SIG-M5 treated with dmso at 0.1 percent for 504 hours (cell line): Measurements from ENCODE around the gene SUGCT.
"Not testable (repeated sequence)": the region's sequence is repeated elsewhere in the genome, so short reads cannot be mapped to it uniquely, and the experiment has no call there.

Source experiments
- DNase-seq: peaks from one replicate; lab custom pipeline; 2025; ENCODE audit not compliant: unreplicated experiment; lab: John Stamatoyannopoulos, UW

The SUGCT gene

DNA sequence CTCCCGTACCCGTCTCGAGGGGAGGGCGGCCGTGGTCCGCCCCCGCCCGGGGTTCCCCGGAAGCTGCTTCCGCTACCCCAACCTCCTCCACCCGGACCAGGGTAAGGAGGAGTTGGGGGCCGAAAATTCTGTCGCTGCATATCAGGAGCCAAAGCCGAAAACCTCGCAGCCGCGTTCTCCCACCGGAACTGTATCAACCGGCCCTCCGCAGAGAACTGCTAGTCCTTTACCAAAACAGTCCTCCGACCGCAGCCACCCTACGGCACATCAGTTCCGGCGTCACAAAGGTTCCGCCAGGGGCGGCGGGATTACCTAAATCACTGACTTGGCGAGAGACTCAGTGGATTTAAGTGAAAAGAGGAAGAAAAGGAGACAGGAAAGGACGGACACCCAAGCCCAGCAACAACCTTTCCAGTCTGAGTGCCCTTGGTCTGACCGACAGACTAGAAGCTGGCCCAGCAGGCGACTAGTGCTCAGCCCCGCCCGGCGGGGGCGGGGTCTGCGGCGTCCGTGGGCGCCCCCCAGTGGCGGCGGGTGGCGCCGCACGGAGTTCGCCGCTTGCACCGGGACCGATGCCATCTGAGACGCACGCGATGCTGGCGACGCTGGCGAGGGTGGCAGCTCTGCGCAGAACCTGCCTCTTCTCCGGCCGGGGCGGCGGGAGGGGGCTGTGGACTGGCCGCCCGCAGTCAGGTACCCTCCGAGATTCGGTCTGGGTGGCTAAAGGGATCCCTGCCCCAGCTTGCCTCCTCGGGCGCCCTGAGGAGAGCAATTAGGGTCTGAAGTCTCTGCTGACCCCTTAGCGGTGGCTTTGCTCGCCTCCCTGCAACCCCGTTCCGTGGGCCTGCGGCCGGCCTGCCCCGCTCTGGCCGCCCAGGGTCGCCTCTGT is at the start of gene SUGCT, which contains the start of gene MPLKIP:
SUGCT (plus strand) TSS at position 578 of the 889 bp plus-strand sequence.
MPLKIP (minus strand) TSS at position 195 of the 889 bp plus-strand sequence; CDS start at position 140, 55 bp downstream.
- peak; percentile 88 for DNase-seq

DNA sequence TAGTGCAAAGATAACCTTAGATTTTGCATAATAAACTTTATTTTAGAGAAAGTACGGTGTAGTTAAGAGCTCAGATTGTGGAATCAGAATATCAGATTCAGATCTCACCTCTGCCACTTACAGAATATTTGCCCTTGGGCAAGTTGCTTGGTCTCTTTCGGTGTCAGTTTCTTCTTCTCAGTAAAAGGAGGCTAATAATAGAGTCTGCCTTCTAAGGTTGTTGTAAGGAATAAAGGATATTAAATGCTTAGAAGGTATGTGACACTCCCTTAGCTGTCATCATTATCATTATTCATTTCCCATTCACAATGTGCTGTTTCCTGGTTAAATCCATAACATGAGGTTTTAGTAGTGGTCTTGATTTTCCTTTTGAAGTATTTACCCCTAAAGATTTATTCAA is 42.6 kb upstream of the SUGCT start:
- no peak for DNase-seq

DNA sequence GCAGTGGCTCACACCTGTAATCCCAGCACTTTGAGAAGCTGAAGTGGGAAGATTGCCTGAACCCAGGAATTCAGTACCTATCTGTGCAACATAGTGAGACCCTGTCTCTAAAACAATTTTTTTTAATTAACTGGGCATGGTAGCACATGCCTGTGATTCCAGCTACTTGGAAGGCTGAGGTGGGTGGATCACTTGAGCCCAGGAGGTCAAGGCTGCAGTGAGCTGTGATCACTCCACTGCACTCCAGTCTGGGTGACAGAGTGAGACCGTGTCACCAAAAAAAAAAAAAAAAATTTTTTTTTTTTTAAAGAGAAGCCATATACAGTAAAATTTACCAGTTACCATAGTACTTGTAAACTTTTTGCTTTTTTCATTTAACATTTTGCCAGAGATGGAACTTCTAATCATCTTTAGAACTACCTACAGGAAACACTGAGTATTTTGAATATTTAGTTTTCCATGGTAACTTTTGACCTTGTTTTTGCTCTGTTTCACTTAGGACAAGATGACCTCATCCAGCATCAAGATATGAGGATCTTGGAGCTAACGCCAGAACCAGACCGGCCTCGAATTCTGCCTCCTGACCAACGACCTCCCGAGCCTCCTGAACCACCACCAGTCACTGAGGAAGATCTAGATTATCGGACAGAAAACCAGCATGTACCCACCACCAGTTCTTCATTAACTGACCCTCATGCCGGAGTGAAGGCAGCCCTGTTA is 41.0 kb upstream of the SUGCT start:
- no peak for DNase-seq

DNA sequence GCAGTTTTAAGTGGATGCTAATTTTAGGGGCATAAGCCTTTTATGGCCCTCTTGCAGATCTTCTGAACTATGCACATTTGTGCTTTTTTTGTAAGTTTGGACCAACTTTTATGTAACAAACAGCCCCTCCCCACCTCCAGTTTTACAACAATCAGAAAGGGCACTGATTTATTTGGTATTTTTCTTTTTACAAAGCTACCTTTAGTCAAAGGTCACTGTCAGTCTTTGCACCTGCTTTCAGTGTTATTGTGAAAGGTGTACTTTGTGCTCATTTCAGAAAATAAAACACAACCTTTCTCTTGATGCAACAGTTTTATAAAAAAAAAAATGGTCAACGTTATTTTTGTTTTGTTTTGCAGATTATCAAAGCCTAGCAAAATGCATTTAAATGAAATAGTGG is 39.6 kb upstream of the SUGCT start:
- DNase-seq = no peak

DNA sequence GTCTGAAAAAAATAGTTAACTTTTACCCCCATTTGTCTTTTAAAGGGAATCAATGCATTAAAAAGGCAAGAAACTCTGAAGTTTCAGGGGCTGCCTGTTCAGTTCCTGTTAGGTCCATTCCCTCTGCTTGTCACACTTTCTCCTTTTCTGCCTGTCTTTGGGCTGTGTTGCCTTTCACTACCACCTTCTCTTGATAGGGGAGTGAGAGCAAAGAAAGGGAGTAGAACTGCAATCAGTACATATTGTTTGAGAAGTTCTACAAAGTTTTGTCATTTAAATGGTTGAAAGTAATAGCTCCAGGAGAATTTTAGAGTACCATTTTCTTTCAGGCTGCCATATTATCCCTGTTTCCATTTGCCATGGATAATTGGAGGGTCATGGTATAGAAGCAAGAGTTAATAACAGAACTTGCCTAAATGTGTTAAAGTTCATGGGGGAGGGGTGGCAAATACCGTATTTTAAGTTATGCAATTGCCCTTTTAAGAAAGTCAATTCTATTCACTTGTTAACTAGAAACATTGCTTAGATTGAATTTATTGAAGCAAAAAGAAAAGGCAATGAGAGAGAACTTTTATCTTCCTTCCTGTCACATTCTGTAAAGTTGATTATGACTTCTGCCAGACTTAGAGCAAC is 39.0 kb upstream of the SUGCT start:
- no peak for DNase-seq

DNA sequence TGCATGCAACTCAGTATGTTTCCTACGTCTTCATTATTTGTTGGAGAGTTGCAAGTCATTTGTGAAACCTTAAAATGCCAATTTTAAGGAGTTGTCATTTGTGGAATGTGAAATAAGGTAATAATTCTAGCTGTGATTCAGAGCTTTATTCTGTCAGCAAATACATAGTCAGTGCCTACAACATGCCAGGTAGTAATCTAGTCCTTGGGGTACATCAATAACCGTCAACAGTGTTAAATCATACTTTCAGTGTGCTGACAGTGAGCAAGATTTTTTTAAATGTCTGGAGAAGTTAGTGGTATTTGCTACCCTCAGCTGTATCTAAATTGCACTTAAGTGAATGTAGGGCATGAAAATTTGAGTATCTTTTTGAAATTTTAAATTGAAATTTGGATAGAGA is 37.1 kb upstream of the SUGCT start:
- no peak for DNase-seq

DNA sequence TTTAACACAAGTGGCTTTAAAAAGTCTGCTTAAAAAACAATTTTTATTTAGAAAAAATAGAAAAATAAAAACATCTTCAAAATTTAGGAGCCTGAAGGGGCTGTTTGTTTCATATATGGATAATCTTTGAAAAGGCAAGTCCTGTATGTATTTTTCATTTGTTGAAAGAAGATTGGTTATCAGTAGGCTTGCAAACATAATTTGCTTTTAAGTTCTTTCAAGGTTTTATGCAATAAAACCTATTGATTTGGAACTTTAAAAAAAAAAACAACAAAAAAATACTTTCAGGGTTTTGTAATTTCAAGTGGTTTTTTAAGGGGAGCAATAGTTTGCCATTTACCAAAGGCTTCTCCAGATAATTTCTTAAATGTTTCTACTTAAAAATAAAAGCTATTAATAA is 36.0 kb upstream of the SUGCT start:
- DNase-seq = no peak

DNA sequence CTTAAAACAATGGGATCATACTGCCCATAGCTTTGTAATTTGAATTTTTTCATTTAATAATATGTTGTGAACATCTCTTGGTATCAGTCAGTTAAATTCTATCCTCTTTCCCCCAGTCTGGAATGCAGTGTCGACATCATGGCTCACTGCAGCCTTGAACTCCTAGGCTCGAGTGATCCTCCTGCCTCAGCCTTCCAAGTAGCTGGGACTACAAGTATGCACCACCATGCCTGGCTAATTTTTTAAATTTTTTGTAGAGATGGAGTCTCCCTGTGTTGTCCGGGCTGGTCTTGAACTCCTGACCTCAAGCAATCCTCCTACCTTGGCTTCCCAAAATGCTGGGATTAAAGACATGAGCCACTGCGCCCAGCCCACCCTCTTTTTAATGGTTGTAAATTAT is 35.0 kb upstream of the SUGCT start:
- no peak for DNase-seq

DNA sequence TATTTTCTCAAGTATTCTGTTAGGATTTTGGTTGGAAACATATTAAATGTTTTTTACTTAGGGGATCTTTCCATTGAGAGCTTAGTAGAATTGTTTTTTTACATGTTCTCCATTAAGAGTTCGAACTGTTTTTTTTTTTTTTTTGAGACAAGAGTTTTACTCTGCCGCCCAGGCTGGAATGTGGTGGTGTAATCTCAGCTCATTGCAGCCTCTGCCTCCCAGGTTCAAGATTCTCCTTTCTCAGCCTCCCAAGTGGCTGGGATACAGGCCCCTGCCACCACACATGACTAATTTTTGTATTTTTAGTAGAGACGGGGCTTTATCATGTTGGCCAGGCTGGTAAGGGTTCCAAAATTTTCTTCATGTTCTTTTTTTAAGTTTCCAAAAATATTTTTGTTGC is 33.6 kb upstream of the SUGCT start:
- no peak for DNase-seq

DNA sequence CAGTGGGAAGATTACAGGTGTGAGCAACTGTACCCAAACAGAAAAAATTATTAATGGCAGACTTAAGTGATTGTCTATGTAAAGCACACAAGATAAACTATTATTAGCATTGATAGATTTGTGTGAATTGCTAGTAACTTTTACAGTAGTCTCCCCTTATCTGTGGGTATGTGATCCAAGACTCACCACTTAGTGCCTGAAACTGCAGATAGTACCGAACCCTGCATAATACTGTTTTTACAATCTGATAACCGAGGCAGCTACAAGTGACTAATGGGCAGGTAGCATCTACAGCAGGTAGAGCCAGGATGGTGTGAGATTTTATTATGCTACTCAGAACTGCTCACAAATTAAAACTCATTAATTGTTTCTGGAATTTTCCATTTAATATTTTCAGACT is 31.9 kb upstream of the SUGCT start:
- DNase-seq = no peak

DNA sequence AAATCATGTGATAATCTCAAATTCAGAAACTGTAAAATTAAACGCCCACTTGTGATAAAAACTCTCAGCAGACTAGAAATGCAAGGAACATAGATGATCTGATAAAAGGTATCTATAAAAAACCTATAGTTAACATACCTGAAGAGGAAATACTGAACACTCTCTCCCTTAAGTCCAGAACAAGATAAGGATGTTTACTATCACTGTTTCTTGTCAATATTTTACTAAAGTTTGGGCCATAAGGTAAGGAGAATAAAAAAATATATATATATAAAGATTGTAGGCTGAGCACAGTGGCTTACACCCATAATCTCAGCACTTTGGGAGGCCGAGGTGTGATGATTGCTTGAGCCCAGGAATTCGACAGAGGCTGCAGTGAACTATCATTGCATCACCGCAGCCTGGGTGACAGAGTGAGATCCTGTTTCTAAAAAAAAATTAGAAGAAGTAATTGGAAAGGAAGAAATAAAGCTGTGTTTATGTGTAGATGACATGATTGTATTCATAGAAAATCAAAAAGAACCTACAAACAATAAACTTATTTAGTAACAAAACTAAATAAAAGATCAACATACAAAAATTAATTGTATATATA is 28.8 kb upstream of the SUGCT start:
- DNase-seq = peak; percentile 20

DNA sequence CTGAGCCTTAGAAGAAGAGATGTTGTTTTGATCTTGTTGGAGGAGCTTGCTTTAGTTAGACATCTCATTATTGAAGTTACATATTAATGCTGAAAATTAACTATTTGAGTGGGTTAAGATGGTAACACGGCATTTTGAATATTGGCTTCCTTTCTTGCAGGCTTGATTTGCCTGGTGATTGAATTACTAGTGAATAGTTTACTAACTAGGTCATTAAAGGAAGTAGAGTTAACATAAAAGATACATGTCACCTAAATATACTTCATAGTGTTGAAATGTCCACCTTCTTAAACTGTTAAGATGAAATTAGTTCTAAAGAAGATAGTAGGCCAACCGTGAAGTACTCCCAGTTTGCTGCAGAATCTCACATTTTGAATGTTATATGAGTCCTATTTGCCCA is 18.9 kb upstream of the SUGCT start:
- no peak for DNase-seq

DNA sequence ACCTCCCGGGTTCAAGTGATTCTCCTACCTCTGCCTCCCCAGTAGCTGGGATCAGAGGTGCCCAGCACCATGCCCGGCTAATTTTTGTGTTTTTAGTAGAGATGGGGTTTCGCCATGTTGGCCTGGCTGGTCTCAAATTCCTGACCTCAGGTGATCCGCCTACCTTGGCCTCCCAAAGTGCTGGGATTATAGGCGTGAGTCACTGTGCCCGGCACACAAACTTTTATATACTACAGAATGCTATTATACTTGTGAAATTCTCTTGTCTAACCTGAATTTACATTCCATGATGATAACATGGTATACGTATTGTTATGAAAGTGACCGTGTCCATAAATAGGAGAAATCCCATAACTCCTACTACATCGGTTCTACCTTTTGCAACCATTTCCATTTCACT is 17.6 kb upstream of the SUGCT start:
- DNase-seq = peak; percentile 10

DNA sequence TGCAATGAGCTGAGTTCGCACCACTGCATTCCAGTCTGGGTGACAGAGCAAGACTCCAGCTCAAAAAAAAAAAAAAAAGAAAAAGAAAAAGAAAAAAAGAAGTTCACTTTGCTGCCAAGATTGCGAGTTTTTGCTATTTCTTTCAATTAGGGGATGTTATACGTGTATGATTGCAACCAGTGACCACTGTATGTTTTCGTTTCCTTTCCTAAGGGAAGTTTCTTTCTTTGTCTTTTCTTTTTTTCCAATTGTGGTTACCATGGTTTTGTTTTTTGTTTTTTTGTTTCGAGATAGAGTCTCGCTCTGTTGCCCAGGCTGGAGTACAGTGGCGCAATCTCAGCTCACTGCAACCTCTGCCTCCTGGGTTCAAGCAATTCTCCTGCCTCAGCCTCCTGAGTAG is 16.6 kb upstream of the SUGCT start:
- DNase-seq = not testable (repeated sequence)

DNA sequence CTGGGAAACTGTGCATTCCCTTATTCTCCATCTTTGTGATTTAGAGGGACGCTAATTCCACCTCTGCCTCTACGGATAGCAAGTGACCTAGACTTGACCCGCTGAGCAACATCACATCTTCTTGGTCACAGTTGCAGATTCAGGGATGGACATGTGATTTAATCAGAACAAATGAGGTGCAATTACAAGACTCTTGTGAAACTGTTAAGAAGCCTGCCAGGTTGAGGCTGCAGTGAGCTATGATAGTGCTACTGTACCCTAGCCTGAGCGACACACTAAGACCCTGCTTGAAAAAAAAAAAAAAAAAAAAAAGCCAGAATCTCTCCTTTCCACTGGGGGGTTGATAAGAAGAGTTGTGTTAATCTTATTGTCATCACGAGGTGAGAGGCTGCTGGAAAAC is 14.8 kb upstream of the SUGCT start:
- no peak for DNase-seq

DNA sequence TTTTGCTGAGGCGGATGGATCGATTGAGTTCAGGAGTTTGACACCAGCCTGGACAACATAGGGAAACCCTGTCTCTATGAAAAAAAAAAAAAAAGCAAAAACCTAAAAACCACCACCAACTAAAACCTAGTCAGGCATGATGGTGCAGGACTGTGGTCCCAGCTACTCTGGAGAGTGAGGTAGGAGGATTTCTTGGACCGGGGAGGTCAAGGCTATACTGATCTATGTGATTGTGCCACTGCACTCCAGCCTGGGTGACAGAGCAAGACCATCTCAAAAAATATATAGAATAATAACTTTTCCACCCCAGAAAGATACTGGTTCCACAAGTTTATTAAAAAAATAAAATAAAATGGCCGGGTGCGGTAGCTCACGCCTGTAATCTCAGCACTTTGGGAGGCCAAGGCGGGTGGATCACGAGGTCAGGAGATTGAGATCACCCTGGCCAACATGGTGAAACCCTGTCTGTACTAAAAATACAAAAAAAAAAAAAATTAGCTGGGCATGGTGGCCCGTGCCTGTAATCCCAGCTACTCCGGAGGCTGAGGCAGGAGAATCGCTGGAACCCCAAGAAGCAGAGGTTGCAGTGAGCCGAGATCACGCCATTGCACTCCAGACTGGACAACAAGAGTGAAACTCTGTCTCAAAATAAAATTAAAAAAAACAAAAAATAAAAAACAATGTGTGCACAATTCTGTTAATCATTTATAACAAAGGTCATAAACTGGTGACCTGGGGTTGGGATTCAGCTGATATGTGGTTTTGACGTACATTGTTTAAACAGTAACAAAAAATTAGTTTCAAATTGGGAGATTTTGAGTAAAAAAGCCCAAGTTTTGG is 12.5 kb upstream of the SUGCT start:
- DNase-seq = not testable (repeated sequence)

DNA sequence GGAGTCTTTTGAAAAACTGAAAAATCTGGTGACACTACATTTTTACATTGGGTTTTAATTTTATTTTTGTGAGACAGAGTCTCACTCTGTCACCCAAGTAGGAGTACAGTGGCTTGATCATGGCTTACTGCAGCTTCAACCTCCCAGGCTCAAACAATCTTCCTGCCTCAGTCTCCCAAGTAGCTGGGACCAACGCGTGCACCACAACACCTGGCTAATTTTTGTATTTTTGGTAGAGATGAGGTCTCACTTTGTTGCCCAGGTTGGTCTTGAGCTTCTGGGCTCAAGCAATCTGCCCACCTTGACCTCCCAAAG is 11.9 kb upstream of the SUGCT start:
- no peak for DNase-seq

DNA sequence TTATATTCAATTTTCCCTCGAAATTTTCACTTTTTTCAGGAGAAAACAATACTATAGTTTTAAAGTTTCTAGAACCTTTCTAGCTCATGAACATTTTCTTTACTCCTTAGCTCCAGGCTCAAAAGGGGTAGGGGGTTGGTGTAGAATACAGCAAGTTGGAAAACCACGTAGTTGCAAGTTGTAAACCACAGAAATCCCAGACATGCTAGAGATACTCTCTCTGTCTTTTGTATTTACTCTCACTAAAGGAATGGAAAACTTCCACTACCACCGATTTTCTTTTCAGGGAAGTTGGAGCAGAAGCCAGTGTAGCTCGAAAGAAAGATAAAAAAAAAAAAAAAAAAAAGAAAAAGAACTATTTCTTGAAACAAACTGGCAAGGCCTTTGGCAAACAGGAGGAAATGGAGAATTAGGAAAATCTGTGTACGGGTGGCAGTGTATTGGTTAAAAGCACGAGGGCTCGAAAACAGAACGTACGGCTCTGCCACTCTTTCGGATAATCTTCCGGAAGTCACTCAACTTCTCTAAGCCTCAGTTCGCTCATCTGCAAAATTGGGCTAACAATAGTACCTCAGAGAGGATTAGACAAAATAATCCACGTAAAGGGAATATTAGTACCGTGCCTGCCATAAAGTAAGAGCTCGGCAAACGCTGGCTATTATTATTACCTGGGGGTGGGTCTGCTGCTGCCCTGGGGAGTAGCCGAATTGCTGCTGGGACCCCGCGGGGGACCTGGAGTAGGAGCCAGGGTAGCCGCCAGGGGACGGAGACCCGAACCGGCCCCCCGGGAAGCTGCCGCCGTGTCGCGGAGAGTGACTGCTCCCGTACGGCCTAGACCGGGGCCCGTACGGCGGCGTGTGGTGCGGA is 1.0 kb upstream of the SUGCT start:
- DNase-seq = peak; percentile 29

DNA sequence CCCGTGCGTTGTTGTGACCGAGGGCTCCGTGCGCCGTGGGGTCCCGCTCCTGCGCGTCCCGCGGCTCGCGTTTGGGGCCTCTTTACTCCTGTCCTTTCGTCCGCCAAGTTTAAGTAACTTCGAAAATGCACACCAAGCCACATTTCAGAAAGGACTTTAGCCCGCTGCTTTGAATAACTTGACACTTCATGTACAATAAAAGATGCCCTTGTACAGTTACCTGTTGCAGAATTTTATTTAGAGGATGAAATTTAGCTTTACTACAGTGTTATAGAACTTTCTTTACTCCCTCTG is 459 bp downstream of the SUGCT start:
- DNase-seq = no peak

DNA sequence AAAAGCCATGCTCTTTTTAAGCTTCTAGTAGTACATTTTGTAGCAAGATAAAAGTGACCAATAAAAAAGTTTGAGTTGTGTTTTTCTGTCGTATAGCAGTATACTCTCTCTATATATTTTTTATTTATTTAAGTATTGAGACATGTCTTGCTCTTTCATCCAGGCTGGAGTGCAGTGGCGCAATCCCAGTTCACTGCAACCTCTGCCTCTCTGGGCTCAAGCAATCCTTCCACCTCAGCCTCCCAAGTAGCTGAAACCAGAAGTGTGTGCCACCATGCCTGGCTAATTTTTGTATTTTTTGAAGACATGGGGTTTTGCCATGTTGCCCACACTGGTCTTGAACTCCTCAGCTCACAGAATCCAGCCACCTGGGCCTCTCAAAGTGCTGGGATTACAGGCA is 2.8 kb downstream of the SUGCT start:
- DNase-seq = no peak
